Kidney (tissue), 14 donors: ENCODE data around the gene C1orf52. TPM values are rescaled to one million over a fixed set of nuclear protein-coding genes. Genes with fewer than 3 reads are reported as not detected.

ENCODE experiments used
- DNase-seq, 5 donors: peaks; one replicate each; pipeline ENCODE4 v3.0.0-alpha.2; 2013 to 2020
- FAIRE-seq: peaks from 2 replicates; lab custom pipeline; 2012; peaks lifted over from hg19 to GRCh38; lab: Jason Lieb, UNC
- H3K27ac ChIP-seq, 2 donors: one replicate each; pipeline ENCODE4 v1.7.0; 2013; ENCODE audit warnings: low read depth in 2 of 2, low read length in 2 of 2, inconsistent platforms in 1 of 2
- H3K27me3 ChIP-seq: one replicate; pipeline ENCODE4 v1.7.1; 2013; ENCODE audit warnings: low read length, inconsistent platforms; ENCODE audit not compliant: control insufficient read depth, insufficient read depth
- H3K36me3 ChIP-seq, 3 donors: one replicate each; pipeline versions ENCODE4 v1.7.0 to v1.7.1; 2013; ENCODE audit warnings: low read length in 3 of 3, control low read depth in 1 of 3, inconsistent platforms in 1 of 3; ENCODE audit not compliant: insufficient read depth in 3 of 3, control insufficient read depth in 2 of 3
- H3K4me1 ChIP-seq, 3 donors: one replicate each; pipeline versions ENCODE4 v1.7.0 to v1.7.1; 2013; ENCODE audit warnings: low read length in 3 of 3, inconsistent platforms in 1 of 3, low read depth in 1 of 3; ENCODE audit not compliant: control insufficient read depth in 2 of 3, insufficient read depth in 2 of 3
- H3K4me3 ChIP-seq, 3 donors: one replicate each; pipeline versions ENCODE4 v1.7.0 to v1.8.1; 2013; ENCODE audit warnings: low read length in 3 of 3, control low read depth in 1 of 3, inconsistent platforms in 1 of 3
- H3K9ac ChIP-seq, 3 donors: one replicate each; pipeline versions ENCODE4 v1.7.0 to v1.7.1; 2013; ENCODE audit warnings: low read length in 3 of 3, control low read depth in 1 of 3, inconsistent platforms in 1 of 3
- H3K9me3 ChIP-seq, 3 donors: one replicate each; pipeline versions ENCODE4 v1.7.0 to v1.7.1; 2013; ENCODE audit warnings: low read length in 3 of 3, control low read depth in 1 of 3, inconsistent platforms in 1 of 3; ENCODE audit not compliant: control insufficient read depth in 2 of 3, insufficient read depth in 1 of 3
- intact Hi-C: fragments of 100-400 bp; cut with DNase I; formaldehyde crosslinking; loops from one replicate; pipeline ENCODE4 v1.11.1; 2022
- polyA plus RNA-seq: library from polyadenylated mRNA; stranded (reverse); fragments of 350-450 nt; fragmentation: Illumina TruSeq; extraction: RNeasy Lipid Tissue Mini Kit (QIAGEN cat#74804); gene quantifications from one replicate; pipeline ENCODE4 v1.2.3, GENCODE V29; 2014; ENCODE audit warnings: low read depth, low replicate concordance; ENCODE audit not compliant: insufficient read depth
- total RNA-seq: library from RNA; stranded (reverse); fragmentation: NEBNext Ultra II Directional; extraction: Animal tissue kit (Norgen Biotek cat#: 25700); gene quantifications from one replicate; pipeline ENCODE4 v1.2.1, GENCODE V29; 2021
- TF ChIP-seq, protein P1 (sequence below): IDR thresholded peaks from 3 replicates; pipeline ENCODE4 v1.5.1; 2012; ENCODE audit warnings: mild to moderate bottlenecking, moderate library complexity, borderline replicate concordance; ENCODE audit not compliant: insufficient read depth; ENCODE audit errors: extremely low read depth
- donor health status: control.
- donor health status: control.
- donor health status: control.
- donor health status: control.
- donor health status: control.
- donor health status: DM: yes; HTN: yes; CAD: no.
- donor health status: Normal renal cell carcinoma (clear cell type).

The C1orf52 gene
- total and polyA plus RNA-seq, 2 donors from 2014 or later = 15.0 to 18.7 TPM

DNA sequence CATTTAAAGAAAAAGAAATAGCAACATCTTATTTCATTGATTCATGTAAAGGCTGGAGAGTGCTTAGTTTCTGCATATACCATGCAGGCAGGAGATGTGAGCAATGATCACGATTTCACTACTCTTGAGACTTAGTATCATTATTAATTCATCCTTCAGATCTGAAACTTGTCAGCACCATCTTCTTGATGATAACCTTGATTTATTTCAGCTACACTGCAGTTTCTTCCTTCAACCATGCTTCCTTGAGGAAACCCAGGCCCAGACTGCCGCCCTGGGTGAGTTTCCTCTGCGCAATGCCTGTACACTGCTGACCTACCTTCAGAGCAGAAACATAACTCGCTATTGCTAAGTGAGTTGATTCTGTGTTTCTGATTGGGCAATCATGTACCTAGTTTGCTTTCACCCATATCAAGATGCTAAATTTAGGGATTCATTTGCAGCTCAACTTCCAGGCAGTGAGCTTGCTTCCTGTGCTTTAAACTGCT is 30.4 kb upstream of the C1orf52 start:
- DNase-seq (no peak), FAIRE-seq (no peak)
- no peaks in the 10 kb centered on the region for H3K4me1 ChIP-seq
- TF ChIP-seq, protein P1, sequence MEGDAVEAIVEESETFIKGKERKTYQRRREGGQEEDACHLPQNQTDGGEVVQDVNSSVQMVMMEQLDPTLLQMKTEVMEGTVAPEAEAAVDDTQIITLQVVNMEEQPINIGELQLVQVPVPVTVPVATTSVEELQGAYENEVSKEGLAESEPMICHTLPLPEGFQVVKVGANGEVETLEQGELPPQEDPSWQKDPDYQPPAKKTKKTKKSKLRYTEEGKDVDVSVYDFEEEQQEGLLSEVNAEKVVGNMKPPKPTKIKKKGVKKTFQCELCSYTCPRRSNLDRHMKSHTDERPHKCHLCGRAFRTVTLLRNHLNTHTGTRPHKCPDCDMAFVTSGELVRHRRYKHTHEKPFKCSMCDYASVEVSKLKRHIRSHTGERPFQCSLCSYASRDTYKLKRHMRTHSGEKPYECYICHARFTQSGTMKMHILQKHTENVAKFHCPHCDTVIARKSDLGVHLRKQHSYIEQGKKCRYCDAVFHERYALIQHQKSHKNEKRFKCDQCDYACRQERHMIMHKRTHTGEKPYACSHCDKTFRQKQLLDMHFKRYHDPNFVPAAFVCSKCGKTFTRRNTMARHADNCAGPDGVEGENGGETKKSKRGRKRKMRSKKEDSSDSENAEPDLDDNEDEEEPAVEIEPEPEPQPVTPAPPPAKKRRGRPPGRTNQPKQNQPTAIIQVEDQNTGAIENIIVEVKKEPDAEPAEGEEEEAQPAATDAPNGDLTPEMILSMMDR = no peak
- no peak overlapping the region for H3K9ac ChIP-seq
- no peaks in the 10 kb centered on the region for H3K9me3 ChIP-seq
- H3K4me3 ChIP-seq = no peak overlapping the region
- H3K36me3 ChIP-seq = no peaks in the 10 kb centered on the region
- intact Hi-C loops = no loop called here
- H3K27me3 ChIP-seq = no peaks in the 10 kb centered on the region
- H3K27ac ChIP-seq = no peak overlapping the region

DNA sequence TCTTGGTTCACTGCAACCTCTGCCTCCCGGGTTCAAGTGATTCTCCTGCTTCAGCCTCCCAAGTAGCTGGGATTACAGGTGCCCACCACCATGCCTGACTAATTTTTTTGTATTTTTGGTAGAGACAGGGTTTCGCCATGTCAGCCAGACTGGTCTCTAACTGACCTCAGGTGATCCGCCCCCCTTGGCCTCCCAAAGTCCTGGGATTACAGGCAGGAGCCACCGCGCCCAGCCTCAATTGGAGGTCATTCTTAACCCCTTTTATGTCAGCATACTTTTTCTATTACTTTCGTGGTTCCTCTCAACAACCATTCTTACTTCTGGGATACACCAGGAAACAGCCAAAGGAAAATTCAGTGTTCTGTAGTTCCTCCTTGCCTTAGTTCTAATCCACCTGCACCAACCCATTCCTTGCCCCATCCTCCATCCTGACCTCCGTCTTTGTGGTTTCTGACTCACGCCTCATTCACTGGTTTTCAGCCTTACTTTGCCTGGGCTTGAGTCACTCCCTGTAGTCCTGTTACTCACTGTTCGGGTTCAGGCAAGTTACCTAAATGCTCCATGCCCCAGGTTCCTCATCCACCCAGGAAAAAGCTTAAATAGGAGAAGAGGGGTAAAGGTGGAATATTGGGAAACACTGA is 29.9 kb upstream of the C1orf52 start:
- no peaks in the 10 kb centered on the region for H3K27me3 ChIP-seq
- intact Hi-C loops = no loop called here
- H3K9me3 ChIP-seq = no peaks in the 10 kb centered on the region
- TF ChIP-seq, protein P1 = no peak
- H3K4me3 ChIP-seq = no peak overlapping the region
- H3K9ac ChIP-seq = no peak overlapping the region
- FAIRE-seq (no peak), DNase-seq (no peak)
- H3K36me3 ChIP-seq = no peaks in the 10 kb centered on the region
- H3K27ac ChIP-seq = no peak overlapping the region
- no peaks in the 10 kb centered on the region for H3K4me1 ChIP-seq

DNA sequence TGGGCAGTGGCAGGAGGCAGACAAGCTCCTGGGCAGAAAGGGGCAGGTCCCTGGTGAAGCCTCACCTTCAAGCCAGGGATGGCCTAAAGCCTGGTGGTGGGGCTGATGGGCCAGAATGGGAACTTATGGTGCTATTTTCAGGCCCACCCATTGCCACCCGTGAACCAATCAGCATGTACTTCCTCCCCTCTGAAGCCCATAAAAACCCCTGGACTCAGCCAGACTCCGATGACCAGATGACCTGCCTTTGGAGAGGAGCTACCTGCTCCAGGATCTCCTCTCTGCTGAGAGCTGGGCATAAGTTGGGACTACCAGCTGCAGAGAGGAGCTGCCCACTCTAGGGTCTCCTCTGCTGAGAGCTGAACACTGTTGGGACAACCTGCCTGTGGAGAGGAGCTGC is 24.7 kb upstream of the C1orf52 start:
- intact Hi-C loops = no loop called here
- no peaks in the 10 kb centered on the region for H3K36me3 ChIP-seq
- no peak overlapping the region for H3K9ac ChIP-seq
- no peaks in the 10 kb centered on the region for H3K9me3 ChIP-seq
- H3K27me3 ChIP-seq = no peaks in the 10 kb centered on the region
- H3K4me3 ChIP-seq = no peak overlapping the region
- no peak for DNase-seq
- TF ChIP-seq, protein P1 = no peak
- no peak overlapping the region for H3K27ac ChIP-seq
- H3K4me1 ChIP-seq = no peaks in the 10 kb centered on the region
- no peak for FAIRE-seq
